ENCODE results near the gene TRPM4. TPM values are rescaled to one million over a fixed set of nuclear protein-coding genes. Genes with fewer than 3 reads are reported as not detected.
"Not testable (repeated sequence)": the region's sequence is repeated elsewhere in the genome, so short reads cannot be mapped to it uniquely, and the experiment has no call there.

TRPM4 gene
- total RNA-seq, 3 donors from 2014 or later (not counting 1 experiment from before 2014, with no cell fraction given) = 0.20 TPM; not detected in 2

DNA sequence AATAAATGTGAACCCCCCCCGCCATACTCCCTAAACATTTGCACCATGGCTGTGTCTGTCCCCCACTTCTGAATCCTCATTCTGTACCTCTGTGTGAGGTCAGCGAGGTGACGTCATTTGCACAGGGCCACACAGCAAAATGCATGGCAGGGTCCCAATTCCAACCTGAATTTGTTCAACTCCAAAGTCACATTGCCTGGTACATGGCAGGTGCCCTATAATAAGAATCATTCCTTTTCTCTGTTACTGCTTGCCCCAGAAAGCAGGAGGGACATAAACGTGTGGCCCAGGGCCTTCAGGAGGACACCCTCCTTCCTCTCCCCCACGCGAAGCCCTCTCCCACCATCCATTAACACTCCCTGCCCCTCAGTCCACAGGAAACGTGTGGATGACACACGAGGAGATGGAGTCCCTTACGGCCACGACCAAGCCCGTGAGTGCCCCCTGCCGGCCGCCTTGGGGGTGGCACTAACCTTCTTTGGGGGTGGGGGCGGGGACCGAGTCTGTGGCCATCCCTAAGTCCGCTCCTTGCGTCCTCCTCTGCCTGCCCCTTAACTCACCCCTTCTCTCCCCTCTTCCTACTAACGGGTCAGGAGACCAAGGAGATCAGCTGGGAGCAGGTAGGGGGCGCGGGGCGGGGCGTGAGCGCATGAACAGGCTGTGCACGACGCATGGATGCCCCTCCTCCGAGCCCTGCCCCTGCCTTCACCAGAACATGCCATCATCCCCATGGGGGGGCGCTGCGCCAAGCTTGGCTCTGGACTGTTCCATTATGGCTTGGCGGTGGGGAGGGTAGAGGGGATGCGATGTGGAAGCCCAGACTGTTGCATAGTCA, 11.8 kb upstream of the TRPM4 start:
- no peaks in the 10 kb centered on the region for H3K36me3 Mint-ChIP-seq
- TF ChIP-seq CTCF (IDR thresholded peaks at IDR 0.05) = peak; percentile 92
- WGBS (ENCODE audit: insufficient coverage) = 8% methylated on average over 30 of the region's 30 CpGs
- no peak overlapping the region for H3K4me3 ChIP-seq (ENCODE audit: low read length)
- peaks cover 18 to 47% of the 10 kb centered on the region in 2 donors for H3K27me3 Mint-ChIP-seq (ENCODE audit: low read depth in 2 of 2)
- intact Hi-C loops (cut with micrococcal nuclease) = loop anchor here (1.0 to 10.0 kb wide), 2 partner anchors 48 to 151 kb away; partner anchors contain the start of genes GYS1 and RUVBL2
- H3K9me3 Mint-ChIP-seq = no peaks in the 10 kb centered on the region
- ATAC-seq = peak; percentile 48 to 69 (median 50)
- DNase-seq = peak; percentile 80 to 83
- peaks cover 25% of the 10 kb centered on the region for H3K27me3 ChIP-seq (ENCODE audit: control insufficient read depth, insufficient read depth, low read length)
- H3K4me1 Mint-ChIP-seq = peaks cover 29 to 47% of the 10 kb centered on the region in 2 donors
- H3K9me3 ChIP-seq (ENCODE audit: control insufficient read depth, insufficient read depth, low read length) = no peaks in the 10 kb centered on the region
- H3K27ac Mint-ChIP-seq = peak overlapping the region in 1 of 2 donors; percentile 10
- H3K36me3 ChIP-seq (ENCODE audit: control insufficient read depth, insufficient read depth, low read length) = no peaks in the 10 kb centered on the region
- peaks cover 43% of the 10 kb centered on the region for H3K4me1 ChIP-seq (ENCODE audit: control insufficient read depth, insufficient read depth, low read length)
- no peak overlapping the region for H3K27ac ChIP-seq (ENCODE audit: low read length)
- no peak overlapping the region for H3K4me3 Mint-ChIP-seq

DNA sequence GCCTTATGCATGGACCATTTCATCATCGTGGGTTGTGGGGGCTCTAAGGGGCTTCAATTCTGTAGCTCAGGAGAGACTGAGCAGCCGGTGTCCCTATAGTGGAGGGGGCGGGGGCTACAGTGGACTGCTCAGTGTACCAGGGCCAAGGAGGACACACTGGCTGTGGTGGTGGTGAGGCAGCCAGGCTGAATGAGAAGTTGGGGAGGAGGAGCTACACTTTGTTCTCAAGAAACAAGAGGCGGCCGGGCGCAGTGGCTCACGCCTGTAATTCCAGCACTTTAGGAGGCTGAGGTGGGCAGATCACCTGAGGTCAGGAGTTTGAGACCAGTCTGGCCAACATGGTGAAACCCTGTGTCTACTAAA, 11.2 kb upstream of the TRPM4 start:
- H3K9me3 Mint-ChIP-seq; H3K9me3 ChIP-seq (ENCODE audit: control insufficient read depth, insufficient read depth, low read length); DNase-seq; H3K4me3 Mint-ChIP-seq; ATAC-seq; H3K4me3 ChIP-seq (ENCODE audit: low read length); H3K27ac ChIP-seq (ENCODE audit: low read length); H3K27ac Mint-ChIP-seq; H3K36me3 ChIP-seq (ENCODE audit: control insufficient read depth, insufficient read depth, low read length); H3K36me3 Mint-ChIP-seq: not testable (repeated sequence)
- H3K4me1 Mint-ChIP-seq = peaks cover 32 to 53% of the 10 kb centered on the region in 2 donors
- peaks cover 49% of the 10 kb centered on the region for H3K4me1 ChIP-seq (ENCODE audit: control insufficient read depth, insufficient read depth, low read length)
- WGBS (ENCODE audit: insufficient coverage) = 63% methylated on average over 7 of the region's 7 CpGs
- peaks cover 27% of the 10 kb centered on the region for H3K27me3 ChIP-seq (ENCODE audit: control insufficient read depth, insufficient read depth, low read length)
- intact Hi-C loops (cut with micrococcal nuclease) = loop anchor here (10.0 kb wide), 1 partner anchor 152 kb away; the partner anchor contains the start of genes GYS1 and RUVBL2
- H3K27me3 Mint-ChIP-seq (ENCODE audit: low read depth in 2 of 2) = peaks cover 18 to 46% of the 10 kb centered on the region in 2 donors

DNA sequence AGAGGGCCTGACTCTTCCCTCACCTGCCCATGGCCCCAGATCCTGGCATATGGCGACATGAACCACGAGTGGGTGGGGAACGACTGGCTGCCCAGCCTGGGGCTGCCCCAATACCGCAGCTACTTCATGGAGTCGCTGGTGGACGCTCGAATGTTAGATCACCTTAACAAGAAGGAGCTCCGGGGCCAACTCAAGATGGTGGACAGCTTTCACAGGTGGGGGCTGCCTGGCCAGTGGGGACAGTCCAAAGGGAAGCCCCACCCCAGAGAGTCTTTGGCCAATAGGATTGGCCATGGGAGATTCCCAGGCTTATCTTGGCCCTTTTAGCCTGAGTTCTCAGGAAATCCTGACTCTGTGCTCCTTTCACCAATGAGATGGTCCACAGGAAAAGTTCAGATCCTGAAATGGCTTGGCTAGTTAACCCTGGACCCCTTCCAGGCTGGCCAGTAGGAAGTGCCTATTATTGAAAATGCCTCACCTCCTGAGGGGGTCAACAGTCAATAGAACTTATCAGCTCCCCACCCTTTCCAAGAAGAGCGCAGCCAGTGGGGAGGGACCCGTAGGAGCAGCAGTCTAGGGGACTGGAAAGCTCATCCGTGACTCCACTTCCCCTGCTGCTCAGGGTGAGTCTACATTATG, 9.4 kb upstream of the TRPM4 start:
- Mint-ChIP-seq H3K27ac (no peak overlapping the region), H3K4me1 (peaks cover 28 to 54% of the 10 kb centered on the region in 2 donors), H3K27me3 (ENCODE audit: low read depth in 2 of 2) (peaks cover 11 to 42% of the 10 kb centered on the region in 2 donors), H3K36me3 (no peaks in the 10 kb centered on the region), H3K9me3 (no peaks in the 10 kb centered on the region), H3K4me3 (peak overlapping the region; percentile 77)
- no peak overlapping the region for H3K4me3 ChIP-seq (ENCODE audit: low read length)
- no peak for TF ChIP-seq CTCF (IDR thresholded peaks at IDR 0.05)
- no peak for DNase-seq
- 80% methylated on average over 11 of the region's 11 CpGs for WGBS (ENCODE audit: insufficient coverage)
- peaks cover 47% of the 10 kb centered on the region for H3K4me1 ChIP-seq (ENCODE audit: control insufficient read depth, insufficient read depth, low read length)
- no peaks in the 10 kb centered on the region for H3K9me3 ChIP-seq (ENCODE audit: control insufficient read depth, insufficient read depth, low read length)
- H3K27ac ChIP-seq (ENCODE audit: low read length) = no peak overlapping the region
- H3K36me3 ChIP-seq (ENCODE audit: control insufficient read depth, insufficient read depth, low read length) = no peaks in the 10 kb centered on the region
- peaks cover 27% of the 10 kb centered on the region for H3K27me3 ChIP-seq (ENCODE audit: control insufficient read depth, insufficient read depth, low read length)
- ATAC-seq = no peak
- intact Hi-C loops (cut with micrococcal nuclease) = loop anchor here (10.0 kb wide), 1 partner anchor 153 kb away; the partner anchor contains the start of genes GYS1 and RUVBL2

Data from natural killer cell (primary cell).